Vagina (tissue), 2 donors: ENCODE data around the gene TMEM19.

ENCODE experiments used
- POLR2A ChIP-seq, 2 donors: fragments of 450-650 bp; IDR thresholded peaks; one replicate each; pipeline ENCODE4 v1.6.1; 2017; ENCODE audit warnings: antibody characterized with exemption in 2 of 2, mild to moderate bottlenecking in 2 of 2, moderate library complexity in 2 of 2
- POLR2AphosphoS5 ChIP-seq, 2 donors: sonication (generic); formaldehyde crosslinking; IDR thresholded peaks; one replicate each; pipeline ENCODE4 v1.9.0; 2017; ENCODE audit warnings: antibody characterized with exemption in 2 of 2, mild to moderate bottlenecking in 2 of 2, low read depth in 1 of 2; ENCODE audit not compliant: insufficient read depth in 1 of 2
- TF ChIP-seq, protein P1 (sequence below), 3 experiments: fragments of 450-650 bp in 2 of 3; fragments of 200-600 bp in 1 of 3; sonication (generic) in 1 of 3; IDR thresholded peaks; one replicate each; pipeline ENCODE4 v1.5.1; 2017 to 2019; ENCODE audit warnings: antibody characterized with exemption in 3 of 3, mild to moderate bottlenecking in 2 of 3, moderate library complexity in 2 of 3

DNA sequence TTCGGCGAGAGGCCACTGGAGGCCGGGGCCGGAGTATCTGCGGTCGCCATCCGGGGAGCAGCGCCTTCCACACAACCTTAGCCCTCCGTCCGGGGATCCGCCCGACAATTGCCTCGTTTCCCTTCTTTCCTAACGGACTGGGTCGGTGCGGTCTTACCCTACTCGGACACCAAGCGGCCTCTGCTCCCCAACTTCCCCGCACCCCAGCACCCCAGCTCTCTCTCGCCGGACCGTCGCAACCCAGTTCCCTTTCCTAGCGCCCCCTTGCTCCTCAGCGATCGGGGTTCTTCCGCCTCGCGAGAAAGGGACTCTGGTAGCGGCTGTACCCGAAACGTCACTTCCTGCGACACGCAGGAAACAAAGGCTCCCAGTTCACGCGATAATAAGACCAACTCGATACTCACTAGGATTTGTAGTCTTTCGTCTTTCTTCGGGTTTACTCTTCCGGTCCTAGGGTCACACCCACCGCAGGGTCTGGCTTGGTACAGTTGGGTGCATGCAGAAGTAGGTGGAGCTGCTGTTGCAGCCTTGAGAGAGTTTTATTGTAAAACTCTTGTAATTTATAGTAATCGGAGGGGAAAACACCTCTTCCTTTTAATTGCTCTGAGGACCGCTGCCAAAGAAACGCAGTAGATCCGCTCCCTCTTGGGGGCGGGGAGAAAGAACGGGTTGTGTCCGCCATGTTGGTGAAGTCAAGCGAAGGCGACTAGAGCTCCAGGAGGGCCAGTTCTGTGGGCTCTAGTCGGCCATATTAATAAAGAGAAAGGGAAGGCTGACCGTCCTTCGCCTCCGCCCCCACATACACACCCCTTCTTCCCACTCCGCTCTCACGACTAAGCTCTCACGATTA lies 22.1 kb upstream of the TMEM19 start, which contains the start of the genes THAP2 and ZFC3H1:
- TF ChIP-seq, protein P1, sequence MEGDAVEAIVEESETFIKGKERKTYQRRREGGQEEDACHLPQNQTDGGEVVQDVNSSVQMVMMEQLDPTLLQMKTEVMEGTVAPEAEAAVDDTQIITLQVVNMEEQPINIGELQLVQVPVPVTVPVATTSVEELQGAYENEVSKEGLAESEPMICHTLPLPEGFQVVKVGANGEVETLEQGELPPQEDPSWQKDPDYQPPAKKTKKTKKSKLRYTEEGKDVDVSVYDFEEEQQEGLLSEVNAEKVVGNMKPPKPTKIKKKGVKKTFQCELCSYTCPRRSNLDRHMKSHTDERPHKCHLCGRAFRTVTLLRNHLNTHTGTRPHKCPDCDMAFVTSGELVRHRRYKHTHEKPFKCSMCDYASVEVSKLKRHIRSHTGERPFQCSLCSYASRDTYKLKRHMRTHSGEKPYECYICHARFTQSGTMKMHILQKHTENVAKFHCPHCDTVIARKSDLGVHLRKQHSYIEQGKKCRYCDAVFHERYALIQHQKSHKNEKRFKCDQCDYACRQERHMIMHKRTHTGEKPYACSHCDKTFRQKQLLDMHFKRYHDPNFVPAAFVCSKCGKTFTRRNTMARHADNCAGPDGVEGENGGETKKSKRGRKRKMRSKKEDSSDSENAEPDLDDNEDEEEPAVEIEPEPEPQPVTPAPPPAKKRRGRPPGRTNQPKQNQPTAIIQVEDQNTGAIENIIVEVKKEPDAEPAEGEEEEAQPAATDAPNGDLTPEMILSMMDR (IDR thresholded peaks at IDR 0.05), result no peak
- peak in 1 of 2 donors; percentile 93 for TF ChIP-seq POLR2A (IDR thresholded peaks at IDR 0.05)
- TF ChIP-seq POLR2AphosphoS5 (IDR thresholded peaks at IDR 0.05; ENCODE audit: insufficient read depth in 1 of 2, low read depth in 1 of 2), result peak; percentile 93 to 96
